ENCODE results near the gene PHLDB1. TPM values are rescaled to one million over a fixed set of nuclear protein-coding genes. Genes with fewer than 3 reads are reported as not detected.

The PHLDB1 gene
- total and polyA plus RNA-seq, 2 of the 8 experiments (the other 6 are each of a cell fraction or from before 2014, with no cell fraction given) = 53.9 to 74.8 TPM

- Histone ChIP-seq H2BK15ac (ENCODE audit: low read length) (no peak overlapping the region), H3K79me2 (ENCODE audit: control insufficient read depth in 1 of 2, insufficient read depth in 2 of 2, low read length in 2 of 2) (no peaks in the 10 kb centered on the region), H4K20me1 (replicated peaks in 1 of 2; ENCODE audit: control insufficient read depth in 1 of 2, insufficient read depth in 2 of 2, low read length in 2 of 2) (peaks cover 0 to 7% of the 10 kb centered on the region in 2 experiments), H3K36me3 (ENCODE audit: control insufficient read depth in 2 of 4, insufficient read depth in 4 of 4, low read length in 3 of 4) (peaks cover 0 to 12% (median 0%) of the 10 kb centered on the region in 4 experiments; a peak in 1 of 8 replicates), H3K27ac (ENCODE audit: low read depth, low read length) (no peak overlapping the region), H4K5ac (ENCODE audit: insufficient read length, low read depth, low read length) (no peak overlapping the region), H3K14ac (ENCODE audit: insufficient read length) (no peak overlapping the region), H4K91ac (replicated peaks; ENCODE audit: insufficient read length, low read length) (no peak overlapping the region), H3K4me1 (replicated peaks in 1 of 4; ENCODE audit: control insufficient read depth in 3 of 4, insufficient read depth in 4 of 4, low read length in 3 of 4) (peaks cover 24 to 59% (median 33%) of the 10 kb centered on the region in 4 experiments), H3K9ac (replicated peaks in 1 of 4; ENCODE audit: extremely low read depth in 1 of 4, low read depth in 3 of 4, low read length in 3 of 4) (no peak overlapping the region), H2AFZ (ENCODE audit: low read length) (no peak overlapping the region), H2BK12ac (ENCODE audit: low read depth, low read length) (no peak overlapping the region), H3K18ac (ENCODE audit: extremely low read depth, low read length) (no peak overlapping the region), H3K23me2 (ENCODE audit: low read depth, low read length) (peaks cover 32% of the 10 kb centered on the region; the same call in 1 of the 2 replicates), H3K9me3 (ENCODE audit: insufficient read depth in 2 of 2, low read depth in 1 of 2, low read length in 1 of 2) (no peaks in the 10 kb centered on the region; a peak in 1 of 4 replicates), H2BK20ac (ENCODE audit: low read length) (no peak overlapping the region), H2BK5ac (ENCODE audit: low read depth, low read length) (no peak overlapping the region), H2BK120ac (replicated peaks; ENCODE audit: low read depth, low read length) (no peak overlapping the region), H3K23ac (ENCODE audit: insufficient read length) (no peak overlapping the region), H3K4me2 (ENCODE audit: insufficient read depth in 1 of 2, low read depth in 2 of 2, low read length in 2 of 2) (peak overlapping the region; percentile 83), H3K4me3 (ENCODE audit: extremely low read depth in 1 of 4, insufficient read depth in 2 of 4, low read depth in 3 of 4, low read length in 4 of 4) (peak overlapping the region; percentile 14 to 66 (median 48); a peak in 7 of 8 replicates), H3K56ac (replicated peaks; ENCODE audit: insufficient read length, low read depth, low read length) (no peak overlapping the region), H3K4ac (replicated peaks; ENCODE audit: insufficient read length, low read depth, low read length) (no peak overlapping the region), H2AK5ac (ENCODE audit: low read depth, low read length) (no peak overlapping the region), H3K79me1 (ENCODE audit: low read depth, low read length) (no peaks in the 10 kb centered on the region), H3K27me3 (replicated peaks in 1 of 4; ENCODE audit: control insufficient read depth in 3 of 4, extremely low read depth in 1 of 4, insufficient read depth in 3 of 4, low read length in 3 of 4) (peaks cover 42 to 57% (median 52%) of the 10 kb centered on the region in 4 experiments), H4K8ac (ENCODE audit: extremely low read depth, insufficient read depth, low read length) (no peak overlapping the region)
- DNase-seq (ENCODE audit: low read depth in 1 of 2, low spot score in 2 of 2) (peak; percentile 60 to 98), FAIRE-seq (no peak)
- ChIA-PET CTCF (ENCODE audit: partially characterized antibody) (interaction anchor here (1.0 to 25.3 kb wide), 11 partner anchors 12 to 317 kb away, joined by 3 to 435 read pairs (median 22); no protein-coding TSS in a partner anchor), POLR2A (ENCODE audit: partially characterized antibody) (interaction anchor here (1.1 to 28.7 kb wide), 5 partner anchors 9 to 182 kb away, joined by 3 to 574 read pairs (median 13); no protein-coding TSS in a partner anchor)
- 4 to 100% methylated on average over 2 to 36 of the region's 54 CpGs for WGBS, 2 experiments (ENCODE audit: extremely low coverage in 1 of 2, insufficient coverage in 1 of 2, insufficient read length in 1 of 2, insufficient replicate concordance in 2 of 2, low coverage in 1 of 2, low lambda C conversion rate in 2 of 2, missing lambda C conversion rate in 1 of 2)
- TF ChIP-seq NANOG (IDR thresholded peaks at IDR 0.05; ENCODE audit: insufficient read depth, low read depth, low read length, poor library complexity, severe bottlenecking) = peak; percentile 52
- no peak for TF ChIP-seq ASH2L (IDR thresholded peaks at IDR 0.05; ENCODE audit: low read length)
- peak; percentile 54 for TF ChIP-seq CREB1 (IDR thresholded peaks at IDR 0.05)
- TF ChIP-seq SIN3A (conservative IDR thresholded peaks at IDR 0.05 in 1 of 2, IDR thresholded peaks at IDR 0.05 in 1 of 2; ENCODE audit: low read depth in 1 of 2, low read length in 2 of 2) = peak in 1 of 2 experiments; percentile 46; a peak in 1 of 4 replicates
- TF ChIP-seq TCF12 (IDR thresholded peaks at IDR 0.05; ENCODE audit: low read depth, low read length) = no peak
- TF ChIP-seq MAX (IDR thresholded peaks at IDR 0.05) = peak; percentile 64
- TF ChIP-seq KDM4A (IDR thresholded peaks at IDR 0.05; ENCODE audit: low read depth, low read length, severe bottlenecking) = no peak
- TF ChIP-seq RAD21 (IDR thresholded peaks at IDR 0.05 in 1 of 2, conservative IDR thresholded peaks at IDR 0.05 in 1 of 2; ENCODE audit: low read depth in 2 of 2, low read length in 2 of 2) = peak; percentile 67 to 79; a peak in 3 of 4 replicates
- TF ChIP-seq JUN (IDR thresholded peaks at IDR 0.05; ENCODE audit: low read depth, low read length) = no peak
- peak; percentile 61; the same call in 1 of the 2 replicates for TF ChIP-seq TBP (IDR thresholded peaks at IDR 0.05; ENCODE audit: low read depth, low read length)
- no peak for TF ChIP-seq YY1 (IDR thresholded peaks at IDR 0.05; ENCODE audit: low read depth, low read length)
- no peak for TF ChIP-seq SP2 (IDR thresholded peaks at IDR 0.05; ENCODE audit: low read length)
Measured at GRCh38 chr11:118610773-118611432, 3.5 kb downstream of the PHLDB1 start.

Data from H1 (cell line).